Fibroblast of the aortic adventitia (primary cell): ENCODE results near the gene COL4A2. TPM values are rescaled to one million over a fixed set of nuclear protein-coding genes. Genes with fewer than 3 reads are reported as not detected.

Experiments used
- DNase-seq: peaks from one replicate; pipeline ENCODE4 v3.0.0-alpha.2; 2010; ENCODE audit warnings: low read depth
- H3K4me3 ChIP-seq: 2 replicates; pipeline ENCODE4 v1.5.1; 2011; ENCODE audit warnings: low read depth, mild to moderate bottlenecking, control low read depth, low read length, moderate library complexity
- small RNA-seq: library from RNA; depleted of rRNA; stranded (forward); fragments of <200 nt; gene quantifications from one replicate; pipeline ENCODE3, GENCODE V24; 2012
- total RNA-seq: library from RNA; depleted of rRNA; stranded (reverse); fragments of >200 nt; gene quantifications from 2 replicates; pipeline ENCODE4 v1.2.3, GENCODE V29; 2012; ENCODE audit warnings: low replicate concordance
- TF ChIP-seq, protein P1 (sequence below): IDR thresholded peaks from 2 replicates; pipeline ENCODE4 v1.5.1; 2011; ENCODE audit warnings: mild to moderate bottlenecking, low read length, control low read depth, inconsistent platforms; ENCODE audit not compliant: insufficient read depth

Gene COL4A2
- total RNA-seq, 1 donor = 53.3 TPM

DNA sequence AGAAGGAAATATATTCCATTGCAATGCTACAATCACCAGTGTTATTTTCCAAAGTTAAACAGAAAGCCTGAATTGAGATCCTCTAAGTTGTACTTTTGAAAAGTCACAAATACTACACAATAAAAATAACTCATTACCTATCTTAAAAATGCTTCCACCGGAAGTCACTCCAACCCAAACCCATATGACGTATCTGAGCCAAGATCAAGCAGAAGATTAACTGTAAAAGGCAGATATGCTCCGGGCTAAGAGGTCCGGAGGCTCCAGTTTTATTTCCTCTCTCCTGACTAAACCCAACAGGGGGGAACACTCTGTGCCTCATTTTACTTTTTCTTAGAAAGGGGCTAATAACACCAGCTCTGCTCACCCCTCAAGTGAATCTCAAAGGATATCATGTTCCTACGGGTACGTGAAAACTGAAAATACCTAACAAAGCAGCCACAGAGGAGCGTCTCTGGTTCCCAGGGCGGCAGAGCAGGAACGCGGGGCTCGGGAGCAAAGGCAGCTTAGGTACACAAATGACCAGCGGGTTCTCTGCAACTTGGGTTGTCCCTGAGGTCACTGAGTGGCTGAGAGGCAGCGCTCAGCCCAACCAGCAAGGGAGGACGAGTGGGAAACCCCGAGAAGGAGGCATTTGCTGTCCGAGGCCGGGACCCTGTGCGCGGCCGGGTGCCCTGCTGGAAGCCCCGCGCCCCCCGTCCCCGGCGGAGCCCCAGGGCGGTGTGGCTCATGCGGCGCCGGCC is 253.7 kb downstream of the COL4A2 start:
- peak overlapping the region; percentile 82 for H3K4me3 ChIP-seq
- TF ChIP-seq, protein P1, sequence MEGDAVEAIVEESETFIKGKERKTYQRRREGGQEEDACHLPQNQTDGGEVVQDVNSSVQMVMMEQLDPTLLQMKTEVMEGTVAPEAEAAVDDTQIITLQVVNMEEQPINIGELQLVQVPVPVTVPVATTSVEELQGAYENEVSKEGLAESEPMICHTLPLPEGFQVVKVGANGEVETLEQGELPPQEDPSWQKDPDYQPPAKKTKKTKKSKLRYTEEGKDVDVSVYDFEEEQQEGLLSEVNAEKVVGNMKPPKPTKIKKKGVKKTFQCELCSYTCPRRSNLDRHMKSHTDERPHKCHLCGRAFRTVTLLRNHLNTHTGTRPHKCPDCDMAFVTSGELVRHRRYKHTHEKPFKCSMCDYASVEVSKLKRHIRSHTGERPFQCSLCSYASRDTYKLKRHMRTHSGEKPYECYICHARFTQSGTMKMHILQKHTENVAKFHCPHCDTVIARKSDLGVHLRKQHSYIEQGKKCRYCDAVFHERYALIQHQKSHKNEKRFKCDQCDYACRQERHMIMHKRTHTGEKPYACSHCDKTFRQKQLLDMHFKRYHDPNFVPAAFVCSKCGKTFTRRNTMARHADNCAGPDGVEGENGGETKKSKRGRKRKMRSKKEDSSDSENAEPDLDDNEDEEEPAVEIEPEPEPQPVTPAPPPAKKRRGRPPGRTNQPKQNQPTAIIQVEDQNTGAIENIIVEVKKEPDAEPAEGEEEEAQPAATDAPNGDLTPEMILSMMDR = no peak
- peak; percentile 47 for DNase-seq

DNA sequence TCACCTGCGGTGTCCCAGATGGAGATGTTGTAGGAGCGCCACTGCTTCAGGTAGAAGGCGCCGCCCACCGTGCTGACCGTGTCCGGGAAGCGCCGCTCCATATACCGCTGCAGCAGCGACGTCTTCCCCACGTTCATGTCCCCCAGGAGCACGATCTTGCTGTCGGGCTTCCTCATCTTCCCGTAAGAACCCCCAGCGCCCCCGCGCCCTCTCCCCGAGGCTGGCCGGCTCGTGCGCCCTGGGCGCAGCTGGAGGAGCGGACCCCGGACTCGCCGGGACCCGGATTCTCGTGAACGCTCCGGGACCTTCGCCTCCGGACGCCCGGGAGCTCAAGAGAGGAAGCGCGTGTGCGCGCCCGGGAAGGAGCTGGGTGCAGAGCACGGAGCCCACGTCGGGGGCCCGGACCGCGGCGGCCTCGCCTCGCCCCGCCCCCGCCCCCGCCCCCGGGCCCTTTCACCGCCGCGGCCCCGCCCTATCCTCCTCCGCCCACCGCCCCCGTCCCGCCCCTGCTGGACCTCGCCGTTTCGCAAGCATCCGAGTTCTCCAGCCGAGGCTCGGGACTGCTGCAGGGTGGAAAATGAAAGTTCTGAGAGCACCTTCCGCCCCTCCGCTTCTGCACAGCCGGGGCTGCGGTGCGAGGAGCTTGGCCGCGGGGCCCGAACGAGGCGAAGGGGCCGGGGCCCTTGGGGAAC is 254.4 kb downstream of the COL4A2 start, which contains the start of gene RAB20:
Gene RAB20 (minus strand): TSS at position 379 of the 692 bp plus-strand sequence. CDS start 203 bp downstream, at position 176.
- peak; percentile 82 for DNase-seq
- H3K4me3 ChIP-seq = peak within 1 kb of the TSS; percentile 82
- TF ChIP-seq, protein P1 = no peak

DNA sequence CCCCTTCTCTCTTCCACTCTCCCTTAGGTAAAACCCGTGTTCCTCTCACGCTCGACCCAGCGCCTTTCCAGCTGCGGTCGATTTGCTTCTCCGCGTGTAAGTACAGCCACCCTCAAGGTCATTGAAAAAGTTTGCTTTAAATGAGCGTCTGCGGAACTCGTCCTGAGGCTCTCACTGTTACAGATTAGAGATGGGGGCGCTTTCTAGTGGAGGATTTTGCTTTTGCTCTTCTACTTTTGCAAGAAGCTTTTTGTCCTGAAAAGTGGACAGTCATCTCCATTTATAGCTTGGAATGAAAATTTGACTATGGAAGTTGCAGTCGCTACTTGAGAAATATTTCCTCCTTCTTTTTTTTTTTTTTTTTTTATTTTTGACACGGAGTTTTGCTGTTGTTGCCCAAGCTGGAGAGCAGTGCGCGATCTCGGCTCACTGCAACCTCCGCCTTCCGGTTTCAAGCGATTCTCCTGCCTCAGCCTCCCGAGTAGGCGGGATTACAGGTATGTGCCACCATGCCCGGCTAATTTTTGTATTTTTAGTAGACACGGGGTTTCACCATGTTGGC is 255.0 kb downstream of the COL4A2 start:
- peak; percentile 60 for DNase-seq
- TF ChIP-seq, protein P1 = peak; percentile 6
- peak overlapping the region; percentile 82 for H3K4me3 ChIP-seq

Small RNA genes within 50 kb of the gene (small RNA-seq; reads per million reads assigned to genes)
- not detected for gene MIR8073

Other genes starting within 250 kb of the COL4A2 start
- 43.7 and 258 TPM in 2 replicates for gene COL4A1, start 127 bp upstream of the COL4A2 start, total RNA-seq